Measurements from ENCODE around the gene CANX.
"Not testable (repeated sequence)": the region's sequence is repeated elsewhere in the genome, so short reads cannot be mapped to it uniquely, and the experiment has no call there.

The CANX gene, protein sequence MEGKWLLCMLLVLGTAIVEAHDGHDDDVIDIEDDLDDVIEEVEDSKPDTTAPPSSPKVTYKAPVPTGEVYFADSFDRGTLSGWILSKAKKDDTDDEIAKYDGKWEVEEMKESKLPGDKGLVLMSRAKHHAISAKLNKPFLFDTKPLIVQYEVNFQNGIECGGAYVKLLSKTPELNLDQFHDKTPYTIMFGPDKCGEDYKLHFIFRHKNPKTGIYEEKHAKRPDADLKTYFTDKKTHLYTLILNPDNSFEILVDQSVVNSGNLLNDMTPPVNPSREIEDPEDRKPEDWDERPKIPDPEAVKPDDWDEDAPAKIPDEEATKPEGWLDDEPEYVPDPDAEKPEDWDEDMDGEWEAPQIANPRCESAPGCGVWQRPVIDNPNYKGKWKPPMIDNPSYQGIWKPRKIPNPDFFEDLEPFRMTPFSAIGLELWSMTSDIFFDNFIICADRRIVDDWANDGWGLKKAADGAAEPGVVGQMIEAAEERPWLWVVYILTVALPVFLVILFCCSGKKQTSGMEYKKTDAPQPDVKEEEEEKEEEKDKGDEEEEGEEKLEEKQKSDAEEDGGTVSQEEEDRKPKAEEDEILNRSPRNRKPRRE

DNA sequence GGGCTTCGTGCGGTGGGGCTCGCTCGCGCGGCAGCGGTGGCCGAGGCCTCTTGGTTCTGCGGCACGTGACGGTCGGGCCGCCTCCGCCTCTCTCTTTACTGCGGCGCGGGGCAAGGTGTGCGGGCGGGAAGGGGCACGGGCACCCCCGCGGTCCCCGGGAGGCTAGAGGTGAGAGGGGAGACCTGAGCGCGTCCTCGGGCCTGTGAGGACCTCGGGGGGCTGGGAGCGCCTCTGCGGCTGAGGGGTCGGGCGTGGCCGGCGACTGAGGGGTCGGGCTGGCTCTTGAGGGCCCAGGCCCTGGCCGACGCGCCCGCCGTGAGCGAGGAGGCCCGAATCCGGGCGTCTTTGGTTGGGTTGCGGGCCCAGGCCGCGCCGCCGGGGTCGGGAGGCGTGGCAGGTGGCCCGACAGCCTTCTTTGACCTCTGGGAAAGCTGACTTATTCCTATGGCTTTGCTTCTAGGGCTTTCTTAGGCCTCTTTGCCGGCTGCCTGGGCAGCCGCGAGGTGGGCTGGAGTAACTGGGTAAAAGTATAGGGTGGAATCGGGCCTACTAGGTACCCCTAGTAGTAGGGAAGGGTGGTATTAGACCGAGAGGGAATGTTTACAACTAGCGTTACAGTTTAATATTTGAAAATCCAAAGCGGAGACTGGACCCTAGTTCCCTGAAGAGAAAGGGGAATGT lies at the start of gene CANX:
Gene CANX (plus strand): TSS at position 33 of the 681 bp plus-strand sequence. CDS start 6,715 bp downstream, outside the sequence.
- no peak for DNase-seq
- peaks cover 11% of the 10 kb centered on the region for H3K9me3 Mint-ChIP-seq
- peak within 1 kb of the TSS; percentile 98 for H3K4me3 Mint-ChIP-seq
- H3K4me1 Mint-ChIP-seq = peaks cover 64% of the 10 kb centered on the region
- H3K36me3 Mint-ChIP-seq (ENCODE audit: low read depth) = peaks cover 39% of the 10 kb centered on the region
- H3K27ac Mint-ChIP-seq = peak within 1 kb of the TSS; percentile 99
- TF ChIP-seq, protein P1, sequence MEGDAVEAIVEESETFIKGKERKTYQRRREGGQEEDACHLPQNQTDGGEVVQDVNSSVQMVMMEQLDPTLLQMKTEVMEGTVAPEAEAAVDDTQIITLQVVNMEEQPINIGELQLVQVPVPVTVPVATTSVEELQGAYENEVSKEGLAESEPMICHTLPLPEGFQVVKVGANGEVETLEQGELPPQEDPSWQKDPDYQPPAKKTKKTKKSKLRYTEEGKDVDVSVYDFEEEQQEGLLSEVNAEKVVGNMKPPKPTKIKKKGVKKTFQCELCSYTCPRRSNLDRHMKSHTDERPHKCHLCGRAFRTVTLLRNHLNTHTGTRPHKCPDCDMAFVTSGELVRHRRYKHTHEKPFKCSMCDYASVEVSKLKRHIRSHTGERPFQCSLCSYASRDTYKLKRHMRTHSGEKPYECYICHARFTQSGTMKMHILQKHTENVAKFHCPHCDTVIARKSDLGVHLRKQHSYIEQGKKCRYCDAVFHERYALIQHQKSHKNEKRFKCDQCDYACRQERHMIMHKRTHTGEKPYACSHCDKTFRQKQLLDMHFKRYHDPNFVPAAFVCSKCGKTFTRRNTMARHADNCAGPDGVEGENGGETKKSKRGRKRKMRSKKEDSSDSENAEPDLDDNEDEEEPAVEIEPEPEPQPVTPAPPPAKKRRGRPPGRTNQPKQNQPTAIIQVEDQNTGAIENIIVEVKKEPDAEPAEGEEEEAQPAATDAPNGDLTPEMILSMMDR (IDR thresholded peaks at IDR 0.05) = no peak
- no peaks in the 10 kb centered on the region for H3K27me3 Mint-ChIP-seq (ENCODE audit: low read depth, poor library complexity)

DNA sequence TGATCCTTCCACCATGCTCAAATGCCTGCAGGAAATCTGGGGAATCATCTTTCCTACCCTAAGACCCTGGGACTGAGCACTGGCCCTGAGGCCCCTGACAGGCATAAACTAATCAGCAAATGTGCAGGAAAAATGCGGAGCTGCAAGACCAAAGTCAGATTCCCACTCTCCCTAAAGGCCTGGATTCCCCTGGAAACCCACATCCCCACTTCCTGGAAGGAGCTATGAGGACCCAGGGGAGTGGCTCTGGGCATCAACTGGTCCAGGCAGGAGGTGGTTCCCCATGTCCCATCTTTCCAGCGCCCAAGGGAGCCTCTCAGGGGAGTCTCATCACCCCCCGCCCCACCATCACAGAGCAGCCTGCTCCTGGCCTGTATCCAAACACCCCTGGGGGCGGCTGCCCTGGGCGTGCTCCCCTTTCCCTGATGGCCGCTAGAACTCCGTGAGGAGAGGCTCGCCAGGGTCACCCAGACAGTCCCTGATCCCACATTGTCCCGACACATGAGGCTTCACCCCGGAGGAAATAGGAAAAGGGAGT lies 49.5 kb upstream of the CANX start:
- not testable (repeated sequence) for H3K4me3 Mint-ChIP-seq; DNase-seq; H3K4me1 Mint-ChIP-seq; H3K27ac Mint-ChIP-seq; H3K36me3 Mint-ChIP-seq (ENCODE audit: low read depth)
- Mint-ChIP-seq H3K9me3 (peaks cover 17% of the 10 kb centered on the region), H3K27me3 (ENCODE audit: low read depth, poor library complexity) (peaks cover 10% of the 10 kb centered on the region)

DNA sequence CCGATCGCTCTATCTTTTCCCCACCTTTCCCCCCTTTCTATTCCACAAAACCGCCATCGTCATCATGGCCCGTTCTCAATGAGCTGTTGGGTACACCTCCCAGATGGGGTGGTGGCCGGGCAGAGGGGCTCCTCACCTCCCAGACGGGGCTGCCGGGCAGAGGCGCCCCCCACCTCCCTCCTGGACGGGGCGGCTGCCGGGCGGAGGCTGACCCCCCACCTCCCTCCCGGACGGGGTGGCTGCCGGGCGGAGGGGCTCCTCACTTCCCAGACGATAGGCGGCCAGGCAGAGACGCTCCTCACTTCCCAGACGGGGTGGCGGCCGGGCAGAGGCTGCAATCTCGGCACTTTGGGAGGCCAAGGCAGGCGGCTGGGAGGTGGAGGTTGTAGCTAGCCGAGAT lies 48.5 kb upstream of the CANX start:
- Mint-ChIP-seq H3K27me3 (ENCODE audit: low read depth, poor library complexity) (peaks cover 13% of the 10 kb centered on the region), H3K9me3 (peaks cover 17% of the 10 kb centered on the region)
- not testable (repeated sequence) for H3K27ac Mint-ChIP-seq; H3K36me3 Mint-ChIP-seq (ENCODE audit: low read depth); H3K4me1 Mint-ChIP-seq; H3K4me3 Mint-ChIP-seq; DNase-seq

DNA sequence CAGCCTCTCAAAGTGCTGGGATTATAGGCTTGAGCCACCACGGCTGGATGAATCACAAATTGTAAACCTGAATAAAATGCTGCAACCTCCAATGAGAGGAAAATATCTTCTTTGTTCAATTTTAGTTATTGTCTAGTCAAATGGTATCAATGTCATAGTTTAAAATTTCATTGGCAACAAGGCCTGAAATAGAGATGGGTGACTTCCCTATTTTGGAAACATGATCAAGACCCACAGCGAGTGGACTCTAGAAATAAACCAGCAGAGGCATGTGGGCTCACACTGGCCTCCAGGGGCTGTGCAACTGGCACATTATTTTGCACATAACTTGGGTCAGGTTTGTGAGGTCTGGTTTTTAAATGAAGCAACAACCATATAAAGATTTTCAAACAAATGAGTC lies 45.6 kb upstream of the CANX start:
- H3K4me1 Mint-ChIP-seq = not testable (repeated sequence)

DNA sequence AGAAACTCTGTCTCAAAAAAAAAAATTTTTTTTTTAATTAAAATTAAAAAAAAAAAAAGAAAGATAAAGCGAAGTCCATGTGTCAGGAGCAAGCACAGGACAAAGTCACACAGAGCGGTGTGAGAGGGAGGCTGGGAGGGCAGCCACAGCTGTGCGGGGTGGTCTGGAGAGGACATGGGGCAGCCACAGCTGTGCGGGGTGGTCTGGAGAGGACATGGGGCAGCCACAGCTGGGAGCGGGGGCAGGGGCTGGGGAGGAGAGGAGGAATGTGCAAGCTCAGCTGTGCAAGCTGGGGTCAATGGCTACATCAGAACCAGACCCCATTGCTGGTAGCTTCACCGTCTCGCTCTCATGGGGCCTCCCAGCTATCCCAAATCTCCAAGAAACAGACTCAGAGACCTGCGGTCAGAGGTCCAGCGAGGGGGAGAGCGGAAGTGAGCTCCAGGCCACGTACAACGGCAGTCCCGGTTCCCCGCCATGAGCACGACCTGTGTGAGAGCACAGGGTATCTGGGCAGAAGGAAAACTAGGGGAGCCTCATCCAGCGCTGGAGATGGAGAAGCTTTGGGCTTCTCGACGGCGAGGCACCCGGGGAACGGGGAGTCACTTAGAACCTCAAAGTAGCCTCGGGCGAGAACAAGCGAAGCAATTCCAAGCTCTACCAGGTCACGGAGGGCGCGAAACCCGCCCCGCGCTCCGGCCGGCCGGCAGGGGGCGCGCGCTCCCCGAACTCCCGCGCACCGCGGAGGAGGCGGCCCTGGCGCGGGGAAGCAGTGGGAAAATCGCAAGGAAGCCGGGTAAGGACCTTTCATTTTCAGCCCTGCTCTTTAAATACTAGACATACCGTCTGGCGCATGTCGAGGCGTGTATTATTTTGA lies 41.2 kb upstream of the CANX start:
- not testable (repeated sequence) for DNase-seq; H3K36me3 Mint-ChIP-seq (ENCODE audit: low read depth); H3K27me3 Mint-ChIP-seq (ENCODE audit: low read depth, poor library complexity); H3K9me3 Mint-ChIP-seq; H3K4me3 Mint-ChIP-seq; H3K4me1 Mint-ChIP-seq; H3K27ac Mint-ChIP-seq

More for the DNA sequence above, 45.6 kb upstream of the CANX start:
- H3K27ac Mint-ChIP-seq; H3K4me3 Mint-ChIP-seq; H3K27me3 Mint-ChIP-seq (ENCODE audit: low read depth, poor library complexity); H3K36me3 Mint-ChIP-seq (ENCODE audit: low read depth); DNase-seq: not testable (repeated sequence)
- peaks cover 17% of the 10 kb centered on the region for H3K9me3 Mint-ChIP-seq

DNA sequence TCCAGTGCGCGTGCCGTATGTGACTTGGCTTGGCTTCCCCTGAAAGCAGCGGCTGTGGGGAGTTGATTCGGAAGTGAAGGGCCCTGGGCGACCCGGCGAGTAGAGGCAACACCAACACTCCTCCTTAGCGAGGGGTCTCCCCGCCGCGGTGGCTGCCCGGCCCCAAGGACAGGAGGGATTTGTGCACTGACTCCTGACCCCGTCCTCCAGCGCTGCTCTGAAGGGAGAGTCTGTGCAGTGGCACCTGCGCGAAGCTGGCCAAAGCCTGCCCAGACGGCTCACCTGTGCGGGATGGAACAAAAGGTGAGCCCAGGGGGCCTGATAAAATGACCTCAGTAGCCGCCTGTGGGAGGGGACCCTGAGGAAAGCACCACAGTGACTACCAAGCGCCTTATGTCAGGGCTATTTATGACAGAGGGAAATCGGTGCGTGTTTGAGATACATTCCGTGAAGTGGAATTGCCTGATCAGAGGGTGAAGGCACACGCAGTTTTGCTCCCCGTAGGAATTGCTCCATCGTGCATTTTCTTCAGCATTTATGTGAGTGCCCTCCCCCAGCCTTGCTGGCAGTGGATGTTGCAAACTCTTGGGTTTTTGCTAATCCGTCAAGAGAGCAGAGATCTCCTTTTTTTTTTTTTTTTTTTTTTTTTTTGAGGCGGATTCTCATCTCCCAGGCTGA lies 40.4 kb upstream of the CANX start:
- H3K27me3 Mint-ChIP-seq (ENCODE audit: low read depth, poor library complexity); H3K9me3 Mint-ChIP-seq; H3K27ac Mint-ChIP-seq; H3K36me3 Mint-ChIP-seq (ENCODE audit: low read depth); H3K4me1 Mint-ChIP-seq; DNase-seq: not testable (repeated sequence)
- H3K4me3 Mint-ChIP-seq = peak overlapping the region; percentile 82

DNA sequence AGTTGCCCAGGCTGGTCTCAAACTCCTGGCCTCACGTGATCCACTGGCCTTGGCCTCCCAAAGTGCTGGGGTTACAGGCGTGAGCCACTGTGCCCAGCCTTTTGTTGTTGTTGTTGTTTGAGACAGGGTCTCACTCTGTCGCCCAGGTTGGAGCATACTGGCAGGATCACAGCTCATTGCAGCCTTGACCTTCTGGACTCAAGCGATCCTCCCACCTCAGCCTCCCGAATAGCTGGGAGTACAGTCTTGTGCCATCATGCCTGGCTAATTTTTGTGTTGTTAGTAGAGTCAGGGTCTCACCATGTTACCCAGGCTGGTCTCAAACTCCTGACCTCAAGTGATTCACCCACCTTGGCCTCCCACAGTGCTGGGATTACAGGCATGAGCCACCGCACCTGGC lies 37.1 kb upstream of the CANX start:
- Mint-ChIP-seq H3K36me3 (ENCODE audit: low read depth) (peaks cover 15% of the 10 kb centered on the region), H3K4me1 (peaks cover 11% of the 10 kb centered on the region)
- H3K27me3 Mint-ChIP-seq (ENCODE audit: low read depth, poor library complexity); H3K27ac Mint-ChIP-seq; DNase-seq; H3K9me3 Mint-ChIP-seq; H3K4me3 Mint-ChIP-seq: not testable (repeated sequence)

DNA sequence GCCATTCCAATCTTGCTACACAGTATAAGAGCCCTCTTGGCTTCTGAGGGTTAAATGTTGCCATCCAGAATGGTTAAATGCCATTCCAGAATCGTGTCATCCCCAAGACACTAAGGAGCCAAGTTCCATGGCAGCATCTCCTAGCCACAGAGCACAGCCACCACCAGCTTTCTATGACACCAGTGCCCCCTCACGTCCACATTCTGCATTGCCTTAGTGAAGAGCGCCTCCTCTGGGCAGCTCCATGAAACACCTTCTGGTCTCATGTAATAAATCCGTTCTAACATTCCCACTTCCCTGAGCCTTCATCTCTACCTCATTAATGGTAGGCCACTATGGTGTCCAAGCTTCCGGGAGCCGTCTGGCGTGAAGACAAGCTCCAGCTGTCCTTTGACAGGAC lies 30.4 kb upstream of the CANX start:
- Mint-ChIP-seq H3K4me3 (no peak overlapping the region), H3K9me3 (no peaks in the 10 kb centered on the region), H3K36me3 (ENCODE audit: low read depth) (peaks cover 19% of the 10 kb centered on the region), H3K4me1 (peaks cover 15% of the 10 kb centered on the region), H3K27ac (peak overlapping the region; percentile 12), H3K27me3 (ENCODE audit: low read depth, poor library complexity) (no peaks in the 10 kb centered on the region)
- TF ChIP-seq, protein P1 (IDR thresholded peaks at IDR 0.05) = peak; percentile 73
- DNase-seq = peak; percentile 58
